Measurements from ENCODE around the gene NT5E.
A peak's percentile ranks its signal among the peaks of the same experiment; 100 is the strongest.

NT5E gene

DNA sequence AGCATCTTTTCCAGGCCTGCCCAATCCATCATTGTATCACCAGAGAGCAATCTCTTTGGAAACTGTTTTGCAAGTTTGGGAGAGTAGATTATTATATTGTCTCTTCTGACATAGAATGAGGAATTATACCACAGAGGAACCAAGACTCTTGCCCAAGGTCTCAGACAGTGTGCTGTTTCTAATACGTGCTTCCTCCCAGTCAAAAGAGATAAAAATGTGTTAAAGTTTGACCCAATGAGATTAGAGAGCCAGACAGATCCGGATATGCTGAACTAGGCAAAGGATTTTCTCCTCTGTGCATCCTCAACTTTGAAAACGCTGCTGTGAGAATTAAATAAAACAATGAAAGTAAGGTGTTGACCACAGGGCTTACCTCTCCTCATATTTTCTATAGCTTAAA is 18.6 kb upstream of the NT5E start:
- no peak overlapping the region for H3K4me3 ChIP-seq (ENCODE audit: control insufficient read depth, low read depth, low read length)
- TF ChIP-seq, protein P1, sequence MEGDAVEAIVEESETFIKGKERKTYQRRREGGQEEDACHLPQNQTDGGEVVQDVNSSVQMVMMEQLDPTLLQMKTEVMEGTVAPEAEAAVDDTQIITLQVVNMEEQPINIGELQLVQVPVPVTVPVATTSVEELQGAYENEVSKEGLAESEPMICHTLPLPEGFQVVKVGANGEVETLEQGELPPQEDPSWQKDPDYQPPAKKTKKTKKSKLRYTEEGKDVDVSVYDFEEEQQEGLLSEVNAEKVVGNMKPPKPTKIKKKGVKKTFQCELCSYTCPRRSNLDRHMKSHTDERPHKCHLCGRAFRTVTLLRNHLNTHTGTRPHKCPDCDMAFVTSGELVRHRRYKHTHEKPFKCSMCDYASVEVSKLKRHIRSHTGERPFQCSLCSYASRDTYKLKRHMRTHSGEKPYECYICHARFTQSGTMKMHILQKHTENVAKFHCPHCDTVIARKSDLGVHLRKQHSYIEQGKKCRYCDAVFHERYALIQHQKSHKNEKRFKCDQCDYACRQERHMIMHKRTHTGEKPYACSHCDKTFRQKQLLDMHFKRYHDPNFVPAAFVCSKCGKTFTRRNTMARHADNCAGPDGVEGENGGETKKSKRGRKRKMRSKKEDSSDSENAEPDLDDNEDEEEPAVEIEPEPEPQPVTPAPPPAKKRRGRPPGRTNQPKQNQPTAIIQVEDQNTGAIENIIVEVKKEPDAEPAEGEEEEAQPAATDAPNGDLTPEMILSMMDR (IDR thresholded peaks at IDR 0.05; ENCODE audit: control insufficient read depth, insufficient read depth, low read depth, low read length, missing control alignments) = no peak
- DNase-seq (ENCODE audit: low read depth) = no peak

DNA sequence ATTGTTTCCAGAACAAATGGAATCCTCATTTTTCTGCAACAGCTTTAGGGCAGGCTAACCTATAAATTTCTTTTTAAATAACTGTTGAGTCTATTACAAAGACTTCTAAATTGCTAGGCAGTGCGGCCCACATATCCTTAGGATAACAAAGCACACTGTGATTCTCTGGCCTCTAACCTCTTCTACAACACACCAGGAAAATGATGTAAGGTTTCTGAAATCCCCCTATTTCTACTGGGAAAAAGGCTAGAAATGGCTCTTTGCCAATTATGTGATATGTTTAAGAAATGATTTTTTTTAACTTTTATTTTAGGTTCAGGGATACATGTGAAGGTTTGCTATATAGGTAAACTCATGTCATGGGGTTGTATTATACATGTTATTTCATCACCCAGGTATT is 17.3 kb upstream of the NT5E start:
- TF ChIP-seq, protein P1 (IDR thresholded peaks at IDR 0.05; ENCODE audit: control insufficient read depth, insufficient read depth, low read depth, low read length, missing control alignments) = no peak

DNA sequence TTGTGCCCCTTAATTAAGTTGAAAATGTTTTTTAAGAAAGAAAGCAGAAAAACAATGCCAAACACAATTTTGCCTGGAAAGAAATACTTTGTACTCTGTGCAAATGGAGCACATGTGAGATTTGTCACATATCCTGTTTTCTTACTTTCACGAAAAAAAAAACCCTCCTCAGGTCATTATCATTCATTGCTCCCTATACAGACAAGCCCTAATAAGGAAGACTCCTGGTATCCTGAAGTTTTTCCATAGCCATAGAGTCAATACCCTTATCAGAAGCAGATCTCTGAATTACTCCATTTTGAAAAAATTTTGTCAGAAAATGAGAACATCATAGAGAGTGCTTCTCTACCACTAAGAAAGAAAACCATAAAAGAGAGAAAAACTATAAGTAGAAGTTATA is 14.0 kb upstream of the NT5E start:
- DNase-seq (ENCODE audit: low read depth) = no peak
- TF ChIP-seq, protein P1 (IDR thresholded peaks at IDR 0.05; ENCODE audit: control insufficient read depth, insufficient read depth, low read depth, low read length, missing control alignments) = no peak
- H3K4me3 ChIP-seq (ENCODE audit: control insufficient read depth, low read depth, low read length) = no peak overlapping the region

More for the DNA sequence above, 17.3 kb upstream of the NT5E start:
- DNase-seq (ENCODE audit: low read depth) = no peak
- H3K4me3 ChIP-seq (ENCODE audit: control insufficient read depth, low read depth, low read length) = no peak overlapping the region

DNA sequence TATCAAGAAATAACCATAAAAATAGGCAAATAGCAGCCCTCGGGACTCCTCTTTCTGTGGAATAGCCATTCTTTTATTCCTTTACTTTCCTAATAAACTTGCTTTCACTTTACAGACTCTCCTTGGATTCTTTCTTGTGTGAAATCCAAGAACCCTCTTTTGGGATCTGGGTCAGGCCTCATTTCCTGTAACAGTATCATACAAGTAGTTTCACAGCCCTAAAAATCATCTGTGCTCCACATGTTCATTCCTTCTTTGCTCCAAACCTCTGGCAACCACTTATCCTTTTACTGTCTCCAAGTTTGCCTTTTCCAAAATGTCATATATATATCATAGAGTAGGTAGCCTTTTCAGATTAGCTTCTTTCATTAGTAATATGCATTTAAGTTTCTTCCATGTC is 13.5 kb upstream of the NT5E start:
- H3K4me3 ChIP-seq (ENCODE audit: control insufficient read depth, low read depth, low read length) = no peak overlapping the region
- DNase-seq (ENCODE audit: low read depth) = peak; percentile 81
- TF ChIP-seq, protein P1 (IDR thresholded peaks at IDR 0.05; ENCODE audit: control insufficient read depth, insufficient read depth, low read depth, low read length, missing control alignments) = no peak

DNA sequence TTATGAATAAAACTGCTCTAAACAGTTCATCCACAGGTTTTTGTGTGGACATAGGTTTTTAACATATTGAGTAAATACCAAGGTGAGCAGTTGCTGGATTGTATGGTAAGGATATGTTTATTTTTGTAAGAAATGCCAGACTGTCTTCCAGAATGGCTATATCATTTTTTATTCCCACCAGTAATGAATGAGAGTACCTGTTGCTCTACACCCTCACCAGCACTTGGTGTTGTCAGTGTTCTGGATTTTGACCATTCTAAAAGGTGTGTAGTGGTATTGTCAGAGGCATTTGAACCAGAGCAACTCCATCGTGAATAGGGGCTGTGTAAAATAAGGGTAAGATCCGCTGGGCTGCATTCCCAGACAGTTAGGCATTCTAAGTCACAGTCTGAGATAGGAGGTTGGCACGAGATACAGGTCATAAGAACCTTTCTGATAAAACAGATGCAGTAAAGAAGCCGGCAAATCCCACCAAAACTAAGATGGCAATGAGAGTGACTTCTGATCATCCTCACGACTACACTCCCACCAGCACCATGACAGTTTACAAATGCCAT is 12.9 kb upstream of the NT5E start:
- no peak overlapping the region for H3K4me3 ChIP-seq (ENCODE audit: control insufficient read depth, low read depth, low read length)
- no peak for DNase-seq (ENCODE audit: low read depth)
- TF ChIP-seq, protein P1 (IDR thresholded peaks at IDR 0.05; ENCODE audit: control insufficient read depth, insufficient read depth, low read depth, low read length, missing control alignments) = no peak

DNA sequence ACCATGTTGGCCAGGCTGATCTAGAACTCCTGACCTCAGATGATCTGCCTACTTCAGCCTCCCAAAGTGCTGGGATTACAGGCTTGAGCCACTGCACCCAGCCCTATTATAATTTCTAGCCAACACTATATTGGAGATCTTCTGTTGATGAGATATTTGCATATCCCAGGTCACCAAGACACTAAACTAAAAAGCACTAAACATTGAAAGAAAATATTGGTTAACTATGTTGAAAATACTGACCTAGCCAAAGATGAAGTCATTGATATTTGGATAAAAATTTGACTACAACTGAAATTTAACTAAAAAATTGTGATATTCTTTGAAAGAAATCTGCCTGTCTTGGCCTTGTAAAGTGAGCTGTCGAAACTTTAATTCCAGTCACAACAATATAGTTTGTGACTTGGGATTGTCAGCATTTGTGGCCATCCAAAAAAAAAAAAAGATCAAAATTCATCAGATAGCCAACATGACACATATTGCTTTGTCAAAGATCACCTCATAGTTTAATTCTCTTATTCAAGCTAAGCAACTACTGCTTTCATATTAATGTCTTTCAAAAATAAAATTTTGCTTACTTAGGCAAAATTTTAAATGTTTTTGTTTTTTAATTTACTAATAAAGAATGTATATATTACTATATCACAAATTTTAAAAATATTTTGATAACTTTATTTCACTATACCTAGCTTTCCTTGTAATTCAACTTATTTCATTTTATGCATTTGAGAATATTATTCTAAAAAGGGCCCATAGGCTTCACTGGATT is 6.3 kb upstream of the NT5E start:
- H3K4me3 ChIP-seq (ENCODE audit: control insufficient read depth, low read depth, low read length) = no peak overlapping the region
- TF ChIP-seq, protein P1 (IDR thresholded peaks at IDR 0.05; ENCODE audit: control insufficient read depth, insufficient read depth, low read depth, low read length, missing control alignments) = no peak
- no peak for DNase-seq (ENCODE audit: low read depth)
